ENCODE results near the gene TRRAP. TPM values are rescaled to one million over a fixed set of nuclear protein-coding genes. Genes with fewer than 3 reads are reported as not detected.

Gene TRRAP
- total and polyA plus RNA-seq, 4 donors: 8.3 to 43.1 (median 20.9) TPM

DNA sequence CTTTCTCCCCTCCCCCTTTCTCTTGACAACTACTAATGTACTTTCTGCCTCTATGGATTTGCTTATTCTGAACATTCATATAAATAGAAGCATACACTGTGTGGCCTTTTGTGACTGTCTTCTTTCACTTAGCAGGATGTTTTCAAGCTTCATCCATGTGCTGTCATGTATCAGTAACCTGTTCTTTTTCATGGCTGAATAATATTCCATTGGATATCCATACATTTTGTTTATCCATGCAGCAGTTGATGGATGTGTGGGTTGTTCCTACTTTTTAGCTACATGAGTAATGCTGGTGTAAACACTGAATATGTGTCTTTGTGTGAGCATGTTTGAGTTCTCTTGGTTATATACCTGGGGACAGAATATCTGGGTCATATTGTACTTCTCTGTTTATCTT is 107.6 kb downstream of the TRRAP start:
- Histone ChIP-seq H3K9me3 (ENCODE audit: control insufficient read depth in 4 of 4, insufficient read depth in 3 of 4, low read length in 3 of 4) (peaks cover 0 to 4% (median under 1%) of the 10 kb centered on the region in 4 donors), H3K4me1 (ENCODE audit: control insufficient read depth in 5 of 5, insufficient read depth in 5 of 5, low read length in 5 of 5) (no peaks in the 10 kb centered on the region), H3K4me3 (no peak overlapping the region), H3K36me3 (ENCODE audit: control insufficient read depth in 4 of 4, insufficient read depth in 4 of 4, low read length in 4 of 4) (peaks cover 34 to 77% (median 57%) of the 10 kb centered on the region in 4 donors), H3K9ac (ENCODE audit: insufficient read depth in 1 of 2, low read length in 2 of 2) (no peak overlapping the region), H3K27ac (ENCODE audit: low read depth in 1 of 2, low read length in 1 of 2) (no peak overlapping the region), H3K27me3 (ENCODE audit: control insufficient read depth in 3 of 3, insufficient read depth in 3 of 3, low read length in 2 of 3) (no peaks in the 10 kb centered on the region)
- TF ChIP-seq, protein P1, sequence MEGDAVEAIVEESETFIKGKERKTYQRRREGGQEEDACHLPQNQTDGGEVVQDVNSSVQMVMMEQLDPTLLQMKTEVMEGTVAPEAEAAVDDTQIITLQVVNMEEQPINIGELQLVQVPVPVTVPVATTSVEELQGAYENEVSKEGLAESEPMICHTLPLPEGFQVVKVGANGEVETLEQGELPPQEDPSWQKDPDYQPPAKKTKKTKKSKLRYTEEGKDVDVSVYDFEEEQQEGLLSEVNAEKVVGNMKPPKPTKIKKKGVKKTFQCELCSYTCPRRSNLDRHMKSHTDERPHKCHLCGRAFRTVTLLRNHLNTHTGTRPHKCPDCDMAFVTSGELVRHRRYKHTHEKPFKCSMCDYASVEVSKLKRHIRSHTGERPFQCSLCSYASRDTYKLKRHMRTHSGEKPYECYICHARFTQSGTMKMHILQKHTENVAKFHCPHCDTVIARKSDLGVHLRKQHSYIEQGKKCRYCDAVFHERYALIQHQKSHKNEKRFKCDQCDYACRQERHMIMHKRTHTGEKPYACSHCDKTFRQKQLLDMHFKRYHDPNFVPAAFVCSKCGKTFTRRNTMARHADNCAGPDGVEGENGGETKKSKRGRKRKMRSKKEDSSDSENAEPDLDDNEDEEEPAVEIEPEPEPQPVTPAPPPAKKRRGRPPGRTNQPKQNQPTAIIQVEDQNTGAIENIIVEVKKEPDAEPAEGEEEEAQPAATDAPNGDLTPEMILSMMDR (IDR thresholded peaks at IDR 0.05; ENCODE audit: control extremely low read depth, extremely low read depth): no peak
- ATAC-seq (ENCODE audit: insufficient read depth, low FRiP score) (no peak), DNase-seq (no peak)

DNA sequence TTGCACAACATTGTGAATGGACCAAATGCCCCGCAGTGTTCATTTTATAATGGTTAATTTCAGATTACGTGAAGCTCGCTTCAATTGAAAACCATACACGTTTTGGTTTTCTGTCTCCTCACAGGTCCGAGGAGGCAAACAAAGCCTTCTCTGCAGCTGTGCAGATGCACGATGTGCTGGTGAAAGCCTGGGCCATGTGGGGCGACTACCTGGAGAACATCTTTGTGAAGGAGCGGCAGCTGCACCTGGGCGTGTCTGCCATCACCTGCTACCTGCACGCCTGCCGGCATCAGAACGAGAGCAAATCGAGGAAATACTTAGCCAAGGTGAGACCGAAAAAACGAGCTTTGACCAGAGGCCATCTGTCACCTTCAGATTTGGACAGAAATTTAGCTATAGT is 110.3 kb downstream of the TRRAP start:
- TF ChIP-seq, protein P1 (IDR thresholded peaks at IDR 0.05; ENCODE audit: control extremely low read depth, extremely low read depth): no peak
- 97 to 98% methylated on average over 15 of the region's 15 CpGs for WGBS, 2 donors

DNA sequence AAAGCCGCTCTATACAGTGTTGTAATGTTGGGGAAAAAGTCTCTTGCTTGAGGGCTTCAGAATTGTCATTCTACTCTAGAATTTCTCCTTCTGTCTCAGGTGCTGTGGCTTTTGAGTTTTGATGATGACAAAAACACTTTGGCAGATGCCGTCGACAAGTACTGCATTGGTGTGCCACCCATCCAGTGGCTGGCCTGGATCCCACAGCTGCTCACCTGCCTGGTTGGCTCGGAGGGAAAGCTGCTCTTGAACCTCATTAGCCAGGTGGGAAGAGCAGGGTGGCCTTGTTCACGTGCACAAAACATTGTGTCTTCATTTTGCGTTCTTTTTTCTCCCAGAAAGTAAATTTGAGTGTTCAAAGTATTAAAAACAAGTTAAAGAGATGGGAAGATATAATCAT is 112.0 kb downstream of the TRRAP start:
- TF ChIP-seq, protein P1 (IDR thresholded peaks at IDR 0.05; ENCODE audit: control extremely low read depth, extremely low read depth): no peak
- no peak overlapping the region for H3K27ac ChIP-seq (ENCODE audit: low read depth in 1 of 2, low read length in 1 of 2)
- DNase-seq (no peak), ATAC-seq (ENCODE audit: insufficient read depth, low FRiP score) (no peak)
- 95 to 96% methylated on average over 6 of the region's 6 CpGs for WGBS, 2 donors
- H3K9ac ChIP-seq (ENCODE audit: insufficient read depth in 1 of 2, low read length in 2 of 2): no peak overlapping the region
- H3K4me3 ChIP-seq: no peak overlapping the region
- no peaks in the 10 kb centered on the region for H3K4me1 ChIP-seq (ENCODE audit: control insufficient read depth in 5 of 5, insufficient read depth in 5 of 5, low read length in 5 of 5)
- no peaks in the 10 kb centered on the region for H3K27me3 ChIP-seq (ENCODE audit: control insufficient read depth in 3 of 3, insufficient read depth in 3 of 3, low read length in 2 of 3)
- H3K9me3 ChIP-seq (ENCODE audit: control insufficient read depth in 4 of 4, insufficient read depth in 3 of 4, low read length in 3 of 4): peaks cover 0 to 4% (median under 1%) of the 10 kb centered on the region in 4 donors
- peaks cover 23 to 81% (median 61%) of the 10 kb centered on the region in 4 donors for H3K36me3 ChIP-seq (ENCODE audit: control insufficient read depth in 4 of 4, insufficient read depth in 4 of 4, low read length in 4 of 4)

More for the DNA sequence above, 110.3 kb downstream of the TRRAP start:
- H3K27me3 ChIP-seq (ENCODE audit: control insufficient read depth in 3 of 3, insufficient read depth in 3 of 3, low read length in 2 of 3): no peaks in the 10 kb centered on the region
- H3K9ac ChIP-seq (ENCODE audit: insufficient read depth in 1 of 2, low read length in 2 of 2): no peak overlapping the region
- H3K4me1 ChIP-seq (ENCODE audit: control insufficient read depth in 5 of 5, insufficient read depth in 5 of 5, low read length in 5 of 5): no peaks in the 10 kb centered on the region
- H3K9me3 ChIP-seq (ENCODE audit: control insufficient read depth in 4 of 4, insufficient read depth in 3 of 4, low read length in 3 of 4): peaks cover 0 to 4% (median under 1%) of the 10 kb centered on the region in 4 donors
- DNase-seq (no peak), ATAC-seq (ENCODE audit: insufficient read depth, low FRiP score) (no peak)
- no peak overlapping the region for H3K4me3 ChIP-seq
- peaks cover 33 to 79% (median 59%) of the 10 kb centered on the region in 4 donors for H3K36me3 ChIP-seq (ENCODE audit: control insufficient read depth in 4 of 4, insufficient read depth in 4 of 4, low read length in 4 of 4)
- H3K27ac ChIP-seq (ENCODE audit: low read depth in 1 of 2, low read length in 1 of 2): no peak overlapping the region

DNA sequence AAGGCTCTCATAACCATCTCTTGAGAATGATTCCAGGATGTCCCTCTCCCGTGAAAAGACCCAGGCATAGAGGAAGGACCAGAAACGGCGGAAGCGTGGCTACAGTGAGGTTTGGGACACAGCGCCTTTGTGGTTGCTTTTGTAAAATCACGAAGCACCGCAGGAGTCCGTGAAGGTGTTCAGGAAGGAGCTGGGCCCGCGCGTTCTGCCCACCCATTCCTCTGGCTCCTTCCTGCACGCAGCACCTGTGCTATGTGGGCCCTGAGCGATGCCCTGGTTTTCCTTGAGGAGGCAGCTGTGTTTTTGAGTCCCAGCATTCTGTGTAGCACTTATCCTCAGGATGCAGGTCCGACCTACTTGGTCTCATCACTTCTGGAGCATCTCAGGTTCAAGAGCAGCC is 112.8 kb downstream of the TRRAP start:
- TF ChIP-seq, protein P1 (IDR thresholded peaks at IDR 0.05; ENCODE audit: control extremely low read depth, extremely low read depth): no peak
- no peak overlapping the region for H3K4me3 ChIP-seq
- H3K9ac ChIP-seq (ENCODE audit: insufficient read depth in 1 of 2, low read length in 2 of 2): no peak overlapping the region
- H3K36me3 ChIP-seq (ENCODE audit: control insufficient read depth in 4 of 4, insufficient read depth in 4 of 4, low read length in 4 of 4): peaks cover 26 to 80% (median 62%) of the 10 kb centered on the region in 4 donors
- DNase-seq (no peak), ATAC-seq (ENCODE audit: insufficient read depth, low FRiP score) (no peak)
- no peak overlapping the region for H3K27ac ChIP-seq (ENCODE audit: low read depth in 1 of 2, low read length in 1 of 2)
- no peaks in the 10 kb centered on the region for H3K27me3 ChIP-seq (ENCODE audit: control insufficient read depth in 3 of 3, insufficient read depth in 3 of 3, low read length in 2 of 3)
- no peaks in the 10 kb centered on the region for H3K4me1 ChIP-seq (ENCODE audit: control insufficient read depth in 5 of 5, insufficient read depth in 5 of 5, low read length in 5 of 5)
- peaks cover 0 to 1% (median under 1%) of the 10 kb centered on the region in 4 donors for H3K9me3 ChIP-seq (ENCODE audit: control insufficient read depth in 4 of 4, insufficient read depth in 3 of 4, low read length in 3 of 4)
- 95 to 96% methylated on average over 14 of the region's 14 CpGs for WGBS, 2 donors
